SIG-M5 (cell line): ENCODE results near the gene PLXDC1.
A peak's percentile ranks its signal among the peaks of the same experiment; 100 is the strongest.
"Not testable (repeated sequence)": the region's sequence is repeated elsewhere in the genome, so short reads cannot be mapped to it uniquely, and the experiment has no call there.

Experiments
- DNase-seq: peaks from one replicate; lab custom pipeline; 2025; lab: John Stamatoyannopoulos, UW

PLXDC1 gene

GRCh38 chr17:39125143-39125875, 26.1 kb downstream of the PLXDC1 start:
- no peak for DNase-seq

GRCh38 chr17:39123627-39124026, 27.8 kb downstream of the PLXDC1 start:
- no peak for DNase-seq

- no peak for DNase-seq
These were observed 28.4 kb downstream of the PLXDC1 start for GRCh38 chr17:39122991-39123390.

GRCh38 chr17:39121919-39122318, 29.5 kb downstream of the PLXDC1 start:
- DNase-seq = not testable (repeated sequence)

GRCh38 chr17:39118674-39119419, 32.6 kb downstream of the PLXDC1 start:
- peak; percentile 93 for DNase-seq

- no peak for DNase-seq
These were observed 35.2 kb downstream of the PLXDC1 start for GRCh38 chr17:39116224-39116623.

GRCh38 chr17:39115135-39115534, 36.3 kb downstream of the PLXDC1 start:
- no peak for DNase-seq

GRCh38 chr17:39114723-39115122, 36.7 kb downstream of the PLXDC1 start:
- DNase-seq = no peak

GRCh38 chr17:39113871-39114270, 37.6 kb downstream of the PLXDC1 start:
- no peak for DNase-seq

GRCh38 chr17:39110435-39111136, 40.9 kb downstream of the PLXDC1 start:
- no peak for DNase-seq

- DNase-seq = no peak
These were observed 42.7 kb downstream of the PLXDC1 start for GRCh38 chr17:39108461-39109375.

GRCh38 chr17:39107973-39108372, 43.5 kb downstream of the PLXDC1 start:
- no peak for DNase-seq

GRCh38 chr17:39107155-39107554, 44.3 kb downstream of the PLXDC1 start:
- DNase-seq = no peak

- DNase-seq = no peak
These were observed 45.7 kb downstream of the PLXDC1 start for GRCh38 chr17:39105705-39106104.

GRCh38 chr17:39104657-39105056, 46.8 kb downstream of the PLXDC1 start:
- no peak for DNase-seq

- no peak for DNase-seq
These were observed 47.4 kb downstream of the PLXDC1 start for GRCh38 chr17:39104046-39104445.

GRCh38 chr17:39101091-39101490, 50.3 kb downstream of the PLXDC1 start:
- DNase-seq = no peak

GRCh38 chr17:39100530-39100929, 50.9 kb downstream of the PLXDC1 start:
- DNase-seq = no peak

GRCh38 chr17:39099663-39100286, 51.7 kb downstream of the PLXDC1 start:
- DNase-seq = no peak

- no peak for DNase-seq
These were observed 52.8 kb downstream of the PLXDC1 start for GRCh38 chr17:39098588-39098987.

GRCh38 chr17:39097537-39097936, 53.9 kb downstream of the PLXDC1 start:
- no peak for DNase-seq
